GM21529 (cell line): Measurements from ENCODE around the gene FHL1.
"Not testable (repeated sequence)": the region's sequence is repeated elsewhere in the genome, so short reads cannot be mapped to it uniquely, and the experiment has no call there.

Experiments used
- ATAC-seq: cut with Tn5 transposase; IDR thresholded peaks from one replicate; pipeline ENCODE4 v1.9.1; 2021; ENCODE audit not compliant: unreplicated experiment

Gene FHL1

DNA sequence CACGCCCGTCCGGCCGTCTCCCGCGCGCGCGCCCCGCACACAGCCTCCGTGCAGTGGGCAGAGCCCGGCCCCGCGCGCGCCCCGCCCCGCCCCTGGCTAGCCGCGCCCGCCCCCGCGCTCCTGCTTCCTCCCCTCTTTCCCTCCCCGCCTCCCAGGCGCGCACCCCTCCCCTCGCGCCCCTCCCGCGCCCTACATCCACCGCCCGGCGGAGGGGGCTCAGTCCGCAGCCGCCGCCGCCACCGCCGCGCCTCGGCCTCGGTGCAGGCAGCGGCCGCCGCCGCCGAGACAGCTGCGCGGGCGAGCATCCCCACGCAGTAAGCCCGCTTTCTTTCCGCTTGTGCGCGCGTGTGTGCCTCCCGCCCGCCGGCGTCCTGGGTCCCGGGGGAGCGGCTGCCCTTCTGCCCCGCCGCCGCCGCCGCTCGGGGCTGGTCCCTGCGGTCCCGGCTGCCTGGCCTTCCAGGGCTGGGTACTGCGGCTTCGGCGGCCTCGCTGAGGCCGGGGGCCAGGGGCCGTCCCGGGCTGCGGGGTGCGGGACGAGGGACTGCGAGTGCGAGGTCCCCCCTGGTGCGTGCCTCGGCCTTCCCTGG, at the start of gene FHL1:
Gene FHL1, plus strand, starts transcription at position 219 of the 587 bp plus-strand sequence.
- ATAC-seq, result no peak

DNA sequence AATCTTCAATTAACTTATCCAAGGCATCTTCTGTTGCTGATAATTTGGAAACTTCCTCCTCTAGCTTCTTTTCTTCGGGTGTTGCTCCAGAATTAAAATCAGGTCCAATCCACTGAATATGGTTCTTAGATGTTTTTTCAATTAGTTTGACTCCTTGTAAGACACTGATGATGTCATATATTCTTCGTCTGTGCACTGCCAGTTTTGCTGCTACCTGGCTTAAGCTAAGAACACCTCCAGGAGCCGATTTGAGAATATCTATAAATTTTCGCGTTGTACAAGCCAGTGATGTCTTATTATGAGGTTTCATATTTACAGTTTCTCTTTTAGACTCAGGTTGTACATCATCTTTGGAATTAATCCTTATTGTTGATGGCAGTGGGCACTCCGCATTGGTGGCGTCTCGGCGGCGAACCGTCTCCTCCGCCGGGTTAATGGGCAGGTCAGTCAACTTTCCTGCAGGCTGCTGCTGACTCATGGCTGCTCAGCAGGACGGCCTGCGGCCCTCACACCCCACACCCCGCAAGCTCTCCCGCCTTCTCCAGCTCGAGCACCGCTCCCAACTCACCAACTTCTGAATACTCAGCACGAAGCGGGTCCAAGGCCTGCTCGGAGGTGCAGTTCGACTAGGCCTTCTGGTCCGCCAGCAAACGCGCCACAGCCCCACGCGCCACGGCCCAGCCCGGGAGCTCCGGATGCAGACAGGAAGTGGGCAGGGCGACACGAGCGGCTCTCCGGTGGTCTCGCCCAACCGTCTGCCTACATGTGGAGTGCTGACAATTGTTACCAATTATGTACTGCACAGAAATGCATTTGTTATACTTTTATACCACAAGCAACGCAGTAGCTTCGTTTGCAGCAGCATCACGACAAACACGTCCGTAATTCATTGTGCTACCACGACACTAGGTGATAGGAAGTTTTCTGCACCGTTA, 49.2 kb upstream of the FHL1 start:
- ATAC-seq, result no peak

DNA sequence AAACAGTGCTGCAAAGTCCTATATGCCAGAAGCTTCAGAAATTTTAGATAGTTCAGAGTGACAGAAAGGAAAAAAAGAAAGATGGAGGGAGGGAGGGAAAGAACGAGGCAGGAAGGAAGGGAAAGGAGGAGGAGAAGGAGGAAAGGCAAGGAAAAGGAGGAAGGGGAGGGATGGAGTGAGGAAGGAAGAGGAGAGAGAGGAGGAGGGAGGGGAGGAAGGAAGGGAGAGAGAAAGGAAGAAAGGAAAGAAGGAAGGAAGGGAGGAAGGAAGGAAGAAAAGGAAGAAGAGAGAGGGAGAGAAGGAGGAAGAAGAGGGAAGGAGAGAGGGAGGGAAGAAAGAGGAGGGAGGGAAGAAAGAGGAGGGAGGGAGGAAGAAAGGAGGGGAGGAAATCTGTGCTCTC, 42.4 kb upstream of the FHL1 start:
- no peak for ATAC-seq

DNA sequence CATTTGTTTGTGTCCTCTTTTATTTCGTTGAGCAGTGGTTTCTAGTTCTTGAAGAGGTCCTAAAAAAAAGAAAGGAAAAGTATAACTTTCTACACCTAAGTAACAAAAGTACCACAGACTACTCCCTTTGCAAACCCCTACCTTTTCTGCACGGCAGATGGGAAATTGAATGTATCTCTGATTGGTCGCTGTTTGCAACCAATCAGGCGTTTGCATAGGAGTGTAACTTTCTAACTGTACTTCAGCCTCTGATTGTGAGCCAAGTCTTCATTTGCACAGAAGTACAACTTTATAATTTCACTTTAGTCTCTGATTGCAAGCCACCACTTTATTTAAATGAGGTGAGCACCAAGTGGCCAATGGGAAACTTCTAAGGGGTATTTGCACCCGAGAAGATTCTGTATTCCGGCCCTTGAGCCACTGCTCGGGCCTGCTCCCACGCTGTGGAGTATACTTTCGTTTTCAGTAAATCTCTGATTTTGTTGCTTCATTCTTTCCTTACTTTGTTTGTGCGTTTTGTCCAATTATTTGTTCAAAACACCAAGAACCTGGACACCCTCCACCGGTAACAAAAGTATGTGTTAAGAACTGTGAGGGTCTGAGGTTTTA, 40.3 kb upstream of the FHL1 start:
- no peak for ATAC-seq

DNA sequence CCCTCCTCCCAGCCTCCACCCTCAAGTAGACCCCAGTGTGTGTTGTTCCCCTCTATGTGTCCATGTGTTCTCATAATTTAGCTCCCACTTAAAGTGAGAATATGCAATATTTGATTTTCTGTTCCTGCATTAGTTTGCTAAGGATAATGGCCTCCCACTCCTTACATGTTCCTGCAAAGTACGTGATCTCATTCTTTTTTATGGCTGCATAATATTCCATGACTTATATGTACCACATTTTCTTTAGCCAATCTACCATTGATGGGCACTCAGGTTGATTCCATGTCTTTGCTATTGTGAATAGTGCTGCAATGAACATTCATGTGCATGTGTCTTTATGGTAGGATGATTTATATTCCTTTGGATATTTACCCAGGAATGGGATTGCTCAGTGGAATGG, 38.4 kb upstream of the FHL1 start:
- not testable (repeated sequence) for ATAC-seq

DNA sequence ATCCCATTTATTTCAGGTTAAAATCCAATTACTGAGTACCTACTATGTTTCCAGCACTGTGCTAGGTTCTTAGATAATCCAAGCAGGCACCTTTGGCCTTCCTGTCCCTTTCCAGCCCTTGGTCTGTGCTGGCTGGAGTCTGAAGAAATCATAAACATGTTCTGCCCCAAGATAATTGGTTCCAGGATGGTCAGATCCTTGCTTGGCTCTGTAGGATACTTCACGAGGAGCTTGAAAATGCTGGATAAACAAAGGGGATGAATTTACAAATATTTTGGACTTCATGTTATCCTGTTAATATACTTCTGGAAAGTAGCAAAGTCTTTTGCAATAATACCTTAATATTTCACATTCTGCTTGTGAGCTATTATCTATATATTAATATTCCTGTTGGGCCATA, 35.0 kb upstream of the FHL1 start:
- no peak for ATAC-seq

DNA sequence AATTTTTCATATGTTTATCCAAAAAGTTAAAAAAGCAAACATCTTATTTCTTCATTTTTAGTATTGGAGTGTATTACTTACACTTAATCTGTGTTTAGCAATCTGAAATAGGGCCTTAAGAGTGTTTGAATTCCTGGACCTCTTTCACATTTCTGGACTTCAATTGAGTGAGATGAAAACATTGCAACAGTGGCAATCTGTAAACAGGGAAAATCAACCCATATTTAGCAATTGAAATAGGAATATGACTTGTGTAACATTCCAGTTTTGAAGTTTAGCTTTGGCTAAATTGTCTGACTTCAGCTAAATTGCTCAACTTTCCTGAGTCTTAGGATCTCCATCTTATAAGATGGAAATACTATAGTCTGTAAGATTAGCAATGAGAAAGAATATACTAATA, 34.6 kb upstream of the FHL1 start:
- ATAC-seq, result no peak

DNA sequence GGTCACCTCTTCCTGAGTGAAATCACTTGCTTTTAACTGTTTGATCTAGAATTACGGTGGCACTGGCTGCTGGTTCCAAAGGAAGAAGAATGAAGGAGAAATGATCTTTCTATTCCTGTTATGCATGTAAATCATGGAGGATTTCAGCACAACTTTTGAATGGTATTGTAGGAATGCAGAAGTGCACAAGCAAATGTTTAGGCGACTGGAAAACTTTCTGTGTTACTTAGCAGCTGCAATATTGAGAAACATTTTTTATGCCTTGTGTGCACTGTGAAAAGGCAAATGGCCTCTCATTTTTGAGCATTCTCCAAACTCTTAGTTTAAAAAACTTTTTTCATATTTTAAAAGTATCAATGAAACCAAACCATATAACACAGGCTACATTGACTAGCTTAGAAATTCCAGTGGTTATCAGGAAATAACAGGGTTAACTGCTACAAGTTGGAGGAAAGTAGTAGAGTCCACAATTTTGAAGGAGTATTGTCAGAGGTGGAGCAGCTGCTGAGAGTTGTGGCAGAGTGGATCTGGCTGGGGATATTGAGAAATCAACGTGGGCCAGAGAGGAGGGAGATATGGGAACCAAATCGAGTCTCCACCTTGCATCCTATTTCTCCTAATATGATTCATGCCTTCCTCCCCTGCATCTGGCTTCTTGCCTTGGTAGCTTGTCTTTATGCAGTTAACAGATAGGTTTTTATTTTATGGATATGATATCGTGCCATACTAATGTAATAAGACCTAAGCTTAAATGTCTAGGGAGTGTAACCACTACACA, 32.0 kb upstream of the FHL1 start:
- no peak for ATAC-seq

DNA sequence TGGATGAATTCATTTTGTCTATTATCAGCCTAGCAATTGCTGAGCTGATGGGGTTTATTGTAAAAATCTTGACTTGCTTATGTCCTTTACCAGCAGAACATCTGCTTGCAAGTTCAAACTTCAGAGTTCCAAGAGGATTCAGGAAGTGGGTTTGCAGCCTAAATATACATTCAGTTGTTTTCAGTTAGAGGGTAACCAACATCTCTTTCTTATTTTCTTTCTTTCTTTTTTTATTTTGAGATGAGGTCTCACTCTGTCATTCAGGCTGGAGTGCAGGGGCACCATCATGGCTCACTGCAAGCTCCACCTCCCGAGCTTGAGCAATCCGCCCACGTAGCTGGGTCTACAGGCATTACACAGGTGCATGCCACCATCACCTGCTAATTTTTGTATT, 31.4 kb upstream of the FHL1 start:
- ATAC-seq, result no peak

DNA sequence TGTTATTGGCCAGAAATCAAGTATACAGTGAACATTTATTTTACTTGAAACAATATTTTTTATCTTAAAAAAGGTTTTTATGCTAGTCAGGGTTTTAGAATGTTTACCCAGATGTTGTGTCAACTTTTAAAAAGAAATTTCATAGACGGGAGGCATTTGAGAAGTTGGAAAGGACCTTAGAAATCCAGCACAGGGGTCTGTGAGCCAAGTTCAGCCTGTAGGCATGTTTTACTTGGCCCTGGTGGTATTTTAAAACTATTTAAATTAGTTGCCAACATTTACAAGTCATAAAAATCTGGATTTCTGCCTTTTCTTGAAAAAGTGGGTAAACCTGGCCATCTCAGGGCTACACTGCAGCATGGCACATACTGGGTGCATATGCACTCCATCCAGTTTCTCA, 25.5 kb upstream of the FHL1 start:
- no peak for ATAC-seq

DNA sequence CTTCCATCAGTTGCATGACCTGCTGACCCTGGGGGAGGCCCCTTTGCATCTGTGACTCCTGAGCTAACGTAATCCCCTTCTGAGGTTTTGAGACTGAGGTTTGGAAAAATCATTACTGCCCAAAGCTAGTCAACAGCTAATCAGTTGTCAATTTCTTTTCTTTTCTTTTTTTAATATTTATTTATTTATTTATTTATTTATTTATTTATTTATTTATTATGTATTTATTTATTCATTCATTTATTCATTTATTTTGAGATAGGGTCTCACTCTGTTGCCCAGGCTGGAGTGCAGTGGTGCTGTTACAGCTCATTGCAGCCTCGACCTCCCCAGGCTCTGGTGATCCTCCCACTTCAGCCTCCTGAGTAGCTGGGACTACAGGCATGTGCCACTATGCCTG, 25.1 kb upstream of the FHL1 start:
- ATAC-seq, result no peak

DNA sequence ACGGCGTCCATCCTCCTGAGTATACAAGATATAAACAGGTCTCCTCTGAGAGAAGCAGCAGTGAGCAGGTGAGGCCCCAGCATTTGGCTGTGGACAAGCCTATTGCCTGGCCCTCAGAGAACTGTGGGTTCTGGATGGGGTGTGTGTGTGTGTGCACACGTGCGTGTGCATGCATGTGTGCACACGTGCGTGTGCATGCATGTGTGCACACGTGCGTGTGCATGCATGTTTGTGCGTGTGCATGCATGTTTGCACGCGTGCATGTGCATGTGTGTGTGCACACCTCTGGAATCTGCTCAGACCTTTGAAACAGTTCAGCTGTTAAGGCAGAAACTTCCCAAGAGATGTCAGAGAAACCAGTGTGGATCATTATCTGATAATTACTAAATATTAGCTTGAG, 22.2 kb upstream of the FHL1 start:
- ATAC-seq, result no peak

DNA sequence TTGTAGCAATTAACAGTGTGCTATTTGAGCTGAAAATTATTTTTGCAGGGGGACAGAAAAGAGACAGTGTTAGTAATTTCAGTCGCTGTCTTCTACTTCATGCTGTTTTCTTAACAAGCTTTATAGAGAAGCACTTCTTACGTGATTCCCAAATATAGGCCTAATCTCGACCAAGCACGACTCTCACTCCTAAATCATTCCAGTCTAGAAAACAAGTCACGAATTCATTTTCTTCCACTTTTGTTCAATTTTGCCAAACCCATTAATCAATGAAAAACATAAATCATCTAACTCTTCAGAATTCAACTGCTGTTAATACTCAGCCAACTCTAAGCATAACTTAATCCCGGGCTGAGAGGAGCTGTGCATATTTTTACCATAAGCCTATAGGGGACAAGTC, 21.0 kb upstream of the FHL1 start:
- no peak for ATAC-seq

DNA sequence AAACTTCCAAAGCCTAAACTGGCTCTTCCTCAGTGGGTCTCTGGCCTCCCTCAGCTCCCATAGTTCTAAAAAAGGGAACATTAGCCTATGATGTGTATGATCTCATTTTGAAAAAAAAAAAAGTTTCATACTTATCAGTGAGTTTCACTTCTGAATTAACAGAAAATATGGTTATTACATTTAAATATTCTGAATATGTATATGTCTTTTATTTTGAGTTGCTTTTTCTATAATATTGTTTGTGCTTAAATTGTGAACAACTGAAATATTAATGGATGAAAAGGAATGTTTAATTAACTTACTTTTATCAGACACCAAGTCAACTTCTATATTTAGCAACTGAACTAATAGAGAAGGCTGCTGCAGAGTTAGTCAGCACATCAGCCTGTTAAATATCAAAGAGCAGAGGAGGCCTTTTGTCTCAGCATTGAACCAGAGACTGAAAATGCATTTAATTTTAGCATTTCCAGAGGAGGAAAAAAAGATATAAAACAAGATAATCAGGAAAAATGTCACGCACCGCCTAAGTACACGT, 20.4 kb upstream of the FHL1 start:
- ATAC-seq, result no peak

DNA sequence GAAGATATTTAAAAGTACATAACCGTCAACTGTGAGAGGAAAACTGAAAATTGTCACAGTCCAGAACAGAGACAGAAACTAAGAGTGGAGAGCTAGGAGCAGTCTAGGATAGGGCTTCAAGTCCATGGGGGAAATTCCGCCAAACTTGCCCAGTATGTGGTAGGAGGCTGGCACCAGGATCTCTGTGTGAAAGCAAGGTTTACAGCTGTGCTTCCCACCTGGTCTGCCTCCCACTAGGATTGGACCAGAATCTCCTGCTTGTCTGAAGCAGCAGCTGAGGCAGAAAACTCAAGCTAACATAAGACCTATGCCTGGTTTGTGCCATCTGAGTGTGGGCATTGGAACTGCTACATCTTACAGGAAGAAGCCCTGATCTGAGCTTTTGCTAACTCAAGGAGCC, 18.6 kb upstream of the FHL1 start:
- no peak for ATAC-seq

DNA sequence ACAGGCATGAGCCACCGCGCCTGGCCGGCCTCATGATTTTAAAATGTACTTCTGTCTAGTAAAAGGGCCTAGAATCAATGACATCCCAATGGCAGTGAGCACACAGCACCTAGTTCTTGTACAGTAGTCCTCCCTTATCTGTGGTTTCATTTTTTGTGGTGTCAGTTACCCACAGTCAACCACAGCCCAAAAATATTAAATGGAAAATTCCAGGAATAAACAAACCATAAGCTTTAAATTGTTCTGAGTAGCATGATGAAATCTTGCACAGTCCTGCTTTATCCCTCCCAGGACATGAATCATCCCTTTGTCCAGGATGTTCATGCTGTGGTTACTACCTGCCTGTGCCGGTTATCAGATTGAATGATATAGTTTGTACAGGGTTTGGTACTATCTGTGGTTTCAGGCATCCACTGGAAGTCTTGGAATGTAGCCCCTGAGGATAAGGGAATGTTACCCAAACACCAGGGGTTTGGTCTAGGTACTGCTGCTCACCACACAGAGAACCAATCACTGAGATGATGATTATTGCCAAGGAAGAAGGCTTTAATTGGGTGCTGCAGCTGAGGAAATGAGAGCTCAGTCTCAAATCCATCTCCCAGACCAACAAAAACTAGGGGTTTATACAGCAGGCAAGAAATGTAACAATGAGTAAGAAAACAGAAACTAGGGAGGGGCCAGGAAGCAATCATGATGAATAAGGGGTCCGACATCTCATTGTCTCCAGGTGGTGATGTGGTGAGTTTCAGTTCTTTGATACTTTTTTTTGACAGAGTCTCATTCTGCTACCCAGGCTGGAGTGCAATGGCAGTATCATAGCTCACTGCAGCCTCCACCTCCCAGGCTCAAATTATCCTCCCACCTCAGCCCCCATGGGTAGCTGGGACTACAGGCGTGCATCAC, 16.2 kb upstream of the FHL1 start:
- ATAC-seq, result no peak

DNA sequence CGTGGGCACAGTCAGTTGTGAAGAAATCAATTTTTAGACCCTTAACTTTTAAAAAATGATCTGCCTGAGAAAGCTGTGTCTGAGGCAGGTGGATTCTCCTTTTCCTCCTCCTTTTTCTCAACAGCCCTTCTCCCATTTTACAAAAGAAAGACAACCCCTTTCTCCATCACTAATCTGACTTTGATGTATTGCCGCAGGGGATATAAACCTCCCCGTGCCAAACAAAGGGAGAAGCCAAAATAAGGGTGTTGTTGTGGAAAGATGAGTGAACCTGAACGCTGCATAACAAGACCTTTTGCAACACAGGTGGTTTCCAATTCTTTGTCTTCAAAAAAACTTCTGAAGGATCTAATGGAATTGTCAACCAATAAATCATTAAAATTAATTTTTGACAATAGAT, 8.4 kb upstream of the FHL1 start:
- ATAC-seq, result no peak

DNA sequence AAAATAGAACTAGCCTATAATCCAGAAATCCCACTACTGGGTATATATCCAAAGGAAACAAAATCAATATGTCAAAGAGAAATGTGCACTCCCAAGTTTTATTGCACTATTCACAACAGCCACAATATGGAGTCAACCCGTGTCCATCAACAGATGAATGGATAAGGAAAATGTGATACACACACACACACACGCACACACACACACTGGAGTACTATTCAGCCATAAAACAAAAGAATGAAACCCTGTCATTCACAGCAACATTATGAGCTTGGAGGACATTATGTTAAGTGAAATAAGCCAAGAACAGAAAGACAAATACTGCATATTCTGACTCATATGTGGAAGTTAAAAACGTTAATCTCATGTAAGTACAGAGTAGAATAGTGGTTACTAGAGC, 5.8 kb upstream of the FHL1 start:
- no peak for ATAC-seq

DNA sequence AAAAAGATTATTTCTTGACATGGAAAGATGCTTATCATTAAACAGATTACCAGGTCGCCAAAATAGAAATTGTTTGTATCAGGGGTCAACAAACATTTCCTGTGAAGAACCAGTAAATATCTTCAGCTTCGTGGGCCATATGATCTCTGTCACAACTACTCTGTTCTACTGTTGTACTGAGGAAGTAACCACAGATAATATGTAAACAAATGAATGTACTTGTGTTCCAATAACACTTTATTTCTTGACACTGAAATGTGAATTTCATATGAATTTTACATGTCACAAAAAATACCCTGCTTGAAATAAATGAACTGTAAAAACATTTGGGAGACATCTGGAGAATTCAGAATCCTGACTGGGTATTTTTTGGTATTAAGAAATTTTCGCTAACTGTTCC, 4.7 kb upstream of the FHL1 start:
- ATAC-seq, result no peak

DNA sequence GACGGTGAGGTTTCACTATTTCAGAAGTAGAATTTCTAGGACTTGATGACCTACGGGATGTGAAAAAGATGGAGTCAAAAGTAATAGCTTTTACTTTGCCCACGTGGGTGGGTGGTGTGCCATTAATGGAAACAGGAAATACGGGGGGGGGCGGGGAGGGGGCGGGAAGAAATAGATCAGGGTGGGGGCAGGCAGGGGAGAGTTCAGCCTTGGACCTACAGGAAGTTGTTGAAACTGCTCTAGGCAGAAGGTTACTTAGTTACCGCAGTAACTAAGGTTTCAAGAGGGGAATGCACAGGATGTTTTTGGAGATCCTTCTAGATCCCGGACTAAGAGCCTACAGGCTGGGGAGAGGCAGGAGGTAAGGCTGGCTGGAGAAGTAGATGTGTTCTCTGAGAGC, 3.6 kb upstream of the FHL1 start:
- ATAC-seq, result no peak
